ENCODE data around the gene PRMT7.

Gene PRMT7

GRCh38 chr16:68371706-68372380, 61.0 kb downstream of the PRMT7 start:
- no peak overlapping the region for H3K4me3 ChIP-seq (ENCODE audit: low read length)
- no peak for DNase-seq (ENCODE audit: low read depth)
- no peak for TF ChIP-seq CTCF (conservative IDR thresholded peaks at IDR 0.05; ENCODE audit: low read length)

GRCh38 chr16:68372381-68372720, 61.5 kb downstream of the PRMT7 start:
- no peak for DNase-seq (ENCODE audit: low read depth)
- no peak overlapping the region for H3K4me3 ChIP-seq (ENCODE audit: low read length)
- no peak for TF ChIP-seq CTCF (conservative IDR thresholded peaks at IDR 0.05; ENCODE audit: low read length)

- no peak for TF ChIP-seq CTCF (conservative IDR thresholded peaks at IDR 0.05; ENCODE audit: low read length)
- DNase-seq (ENCODE audit: low read depth), result no peak
- no peak overlapping the region for H3K4me3 ChIP-seq (ENCODE audit: low read length)
Measured at GRCh38 chr16:68372806-68373205, 62.0 kb downstream of the PRMT7 start.

- no peak for TF ChIP-seq CTCF (conservative IDR thresholded peaks at IDR 0.05; ENCODE audit: low read length)
- no peak for DNase-seq (ENCODE audit: low read depth)
- H3K4me3 ChIP-seq (ENCODE audit: low read length), result no peak overlapping the region
Measured at GRCh38 chr16:68373528-68374245, 62.9 kb downstream of the PRMT7 start.

- no peak for TF ChIP-seq CTCF (conservative IDR thresholded peaks at IDR 0.05; ENCODE audit: low read length)
- DNase-seq (ENCODE audit: low read depth), result no peak
- H3K4me3 ChIP-seq (ENCODE audit: low read length), result no peak overlapping the region
Measured at GRCh38 chr16:68374246-68374805, 63.5 kb downstream of the PRMT7 start.

- TF ChIP-seq CTCF (conservative IDR thresholded peaks at IDR 0.05; ENCODE audit: low read length), result no peak
- DNase-seq (ENCODE audit: low read depth), result no peak
- no peak overlapping the region for H3K4me3 ChIP-seq (ENCODE audit: low read length)
Measured at GRCh38 chr16:68374961-68375660, 64.3 kb downstream of the PRMT7 start.
